H9 (cell line): ENCODE results near the gene ADAM20. TPM values are rescaled to one million over a fixed set of nuclear protein-coding genes. Genes with fewer than 3 reads are reported as not detected.

Experiments used
- DNase-seq: peaks from one replicate; pipeline ENCODE4 v3.0.0-alpha.2; 2017
- H2AFZ ChIP-seq: one replicate; pipeline ENCODE4 v1.6.1; 2013; ENCODE audit warnings: mild to moderate bottlenecking, low read length, control low read depth, moderate library complexity
- H2AK5ac ChIP-seq: 2 replicates; pipeline ENCODE4 v1.6.1; 2013; ENCODE audit warnings: low read length, control low read depth, mixed read lengths; ENCODE audit not compliant: insufficient read length
- H2BK120ac ChIP-seq: one replicate; pipeline ENCODE4 v1.6.1; 2013; ENCODE audit warnings: low read depth, mild to moderate bottlenecking, low read length, control low read depth, inconsistent platforms; ENCODE audit not compliant: poor library complexity, severe bottlenecking
- H2BK12ac ChIP-seq: 2 replicates; pipeline ENCODE4 v1.6.1; 2013; ENCODE audit warnings: low read length, control low read depth, mixed read lengths, low read depth; ENCODE audit not compliant: insufficient read length
- H2BK15ac ChIP-seq: 2 replicates; pipeline ENCODE4 v1.6.1; 2013; ENCODE audit warnings: low read depth, low read length, control low read depth
- H2BK20ac ChIP-seq: one replicate; pipeline ENCODE4 v1.6.1; 2013; ENCODE audit warnings: low read depth, mild to moderate bottlenecking, low read length, control low read depth, inconsistent platforms; ENCODE audit not compliant: poor library complexity, severe bottlenecking
- H2BK5ac ChIP-seq: 2 replicates; pipeline ENCODE4 v1.6.1; 2013; ENCODE audit warnings: low read length, control low read depth, mixed read lengths; ENCODE audit not compliant: insufficient read length
- H3K14ac ChIP-seq: 2 replicates; pipeline ENCODE4 v1.6.1; 2013; ENCODE audit warnings: low read length, control low read depth; ENCODE audit not compliant: insufficient read depth
- H3K18ac ChIP-seq: 2 replicates; pipeline ENCODE4 v1.6.1; 2013; ENCODE audit warnings: low read depth, mild to moderate bottlenecking, mixed read lengths, low read length, control low read depth; ENCODE audit not compliant: insufficient read length
- H3K23ac ChIP-seq: 2 replicates; pipeline ENCODE4 v1.6.1; 2013; ENCODE audit warnings: low read length, control low read depth, mixed read lengths, low read depth; ENCODE audit not compliant: insufficient read length
- H3K23me2 ChIP-seq: 2 replicates; pipeline ENCODE4 v1.6.1; 2013; ENCODE audit warnings: low read depth, mild to moderate bottlenecking, mixed read lengths, low read length, control low read depth; ENCODE audit not compliant: insufficient read length, poor library complexity, severe bottlenecking
- H3K27ac ChIP-seq: 2 replicates; pipeline ENCODE4 v1.5.1; 2013; ENCODE audit warnings: low read length, control low read depth, mixed read lengths, low read depth; ENCODE audit not compliant: insufficient read length
- H3K27me3 ChIP-seq: 2 replicates; pipeline ENCODE4 v1.6.1; 2013; ENCODE audit warnings: low read length, control low read depth, inconsistent platforms; ENCODE audit not compliant: insufficient read depth
- H3K4ac ChIP-seq: 2 replicates; pipeline ENCODE4 v1.6.1; 2013; ENCODE audit warnings: low read depth, mild to moderate bottlenecking, control low read depth, inconsistent platforms, low read length, moderate library complexity
- H3K4me1 ChIP-seq: 2 replicates; pipeline ENCODE4 v1.6.1; 2013; ENCODE audit warnings: low read length, control low read depth, inconsistent platforms; ENCODE audit not compliant: insufficient read depth
- H3K4me2 ChIP-seq: 2 replicates; pipeline ENCODE4 v1.6.1; 2013; ENCODE audit warnings: low read length, control low read depth, mixed read lengths; ENCODE audit not compliant: insufficient read length, insufficient read depth
- H3K56ac ChIP-seq: 2 replicates; pipeline ENCODE4 v1.6.1; 2013; ENCODE audit warnings: low read depth, mild to moderate bottlenecking, mixed read lengths, low read length, control low read depth; ENCODE audit not compliant: insufficient read length
- H3K79me1 ChIP-seq: 2 replicates; pipeline ENCODE4 v1.6.1; 2013; ENCODE audit warnings: low read depth, mild to moderate bottlenecking, moderate library complexity, low read length, control low read depth, inconsistent platforms; ENCODE audit not compliant: insufficient read depth, poor library complexity, severe bottlenecking
- H3K79me2 ChIP-seq: 2 replicates; pipeline ENCODE4 v1.6.1; 2013; ENCODE audit warnings: low read length, control low read depth, inconsistent platforms; ENCODE audit not compliant: insufficient read depth
- H3K9ac ChIP-seq: 2 replicates; pipeline ENCODE4 v1.6.1; 2013; ENCODE audit warnings: low read length, control low read depth, mixed read lengths; ENCODE audit not compliant: insufficient read length; ENCODE audit errors: extremely low read depth
- H3K9me3 ChIP-seq: one replicate; pipeline ENCODE4 v1.6.1; 2013; ENCODE audit warnings: low read depth, low read length, inconsistent platforms; ENCODE audit not compliant: control insufficient read depth
- H3T11ph ChIP-seq: one replicate; pipeline ENCODE4 v1.6.1; 2013; ENCODE audit warnings: mild to moderate bottlenecking, low read length, control low read depth, inconsistent platforms
- H4K20me1 ChIP-seq: one replicate; pipeline ENCODE4 v1.6.1; 2013; ENCODE audit not compliant: control insufficient read depth, insufficient read length, insufficient read depth
- H4K5ac ChIP-seq: 2 replicates; pipeline ENCODE4 v1.6.1; 2013; ENCODE audit warnings: low read depth, mild to moderate bottlenecking, mixed read lengths, low read length, control low read depth; ENCODE audit not compliant: insufficient read length
- H4K8ac ChIP-seq: replicated peaks from 2 replicates; pipeline ENCODE4 v1.6.1; 2013; ENCODE audit warnings: low read length, control low read depth, mixed read lengths, low read depth; ENCODE audit not compliant: insufficient read length
- H4K91ac ChIP-seq: 2 replicates; pipeline ENCODE4 v1.6.1; 2013; ENCODE audit warnings: low read depth, mild to moderate bottlenecking, moderate library complexity, mixed read lengths, low read length, control low read depth; ENCODE audit not compliant: insufficient read length
- H3K27ac Mint-ChIP-seq, 3 experiments: 2 replicates in 2 of 3; 3 replicates in 1 of 3; pipeline ENCODE4 v1.8.0; 2020 to 2021; ENCODE audit warnings: mixed read lengths in 3 of 3, mild to moderate bottlenecking in 1 of 3, moderate library complexity in 1 of 3
- H3K27me3 Mint-ChIP-seq: 2 replicates; pipeline ENCODE4 v1.8.0; 2021; ENCODE audit warnings: low read depth, mild to moderate bottlenecking, moderate library complexity, mixed read lengths
- H3K36me3 Mint-ChIP-seq, 3 experiments: 2 replicates in 2 of 3; 3 replicates in 1 of 3; pipeline ENCODE4 v1.8.0; 2020 to 2021; ENCODE audit warnings: low read depth in 3 of 3, mixed read lengths in 3 of 3; ENCODE audit not compliant: insufficient read depth in 1 of 3
- H3K4me1 Mint-ChIP-seq, 2 experiments: 2 replicates each; pipeline ENCODE4 v1.8.0; 2020; ENCODE audit warnings: mixed read lengths in 2 of 2
- H3K4me3 Mint-ChIP-seq, 2 experiments: 2 replicates in 1 of 2; 3 replicates in 1 of 2; pipeline ENCODE4 v1.8.0; 2020 to 2021; ENCODE audit warnings: mild to moderate bottlenecking in 2 of 2, mixed read lengths in 2 of 2, moderate library complexity in 1 of 2
- H3K9me3 Mint-ChIP-seq, 2 experiments: 2 replicates in 1 of 2; 3 replicates in 1 of 2; pipeline ENCODE4 v1.8.0; 2020; ENCODE audit warnings: mild to moderate bottlenecking in 2 of 2, mixed read lengths in 2 of 2, moderate library complexity in 1 of 2
- WGBS: extraction: QIAGEN DNeasy Blood & Tissue Kit; methylation state at CpG from one replicate; pipeline ENCODE4 v1.1.7; 2013; ENCODE audit warnings: missing lambda C conversion rate, low lambda C conversion rate, mixed read lengths; ENCODE audit not compliant: insufficient read length; ENCODE audit errors: extremely low coverage; 5-methylcytosine and 5-hydroxymethylcytosine counted together
- total RNA-seq: library from RNA; stranded (reverse); gene quantifications from 2 replicates; pipeline ENCODE4 v1.2.1, GENCODE V29; 2021
- TF ChIP-seq, protein P1 (sequence below): fragments of 200-600 bp; sonication (generic); conservative IDR thresholded peaks from 3 replicates; pipeline ENCODE4 v1.8.0; 2021; ENCODE audit warnings: antibody characterized with exemption, mild to moderate bottlenecking

Gene ADAM20
- total RNA-seq, 1 experiment from 2014 or later, result 0.28 TPM

DNA sequence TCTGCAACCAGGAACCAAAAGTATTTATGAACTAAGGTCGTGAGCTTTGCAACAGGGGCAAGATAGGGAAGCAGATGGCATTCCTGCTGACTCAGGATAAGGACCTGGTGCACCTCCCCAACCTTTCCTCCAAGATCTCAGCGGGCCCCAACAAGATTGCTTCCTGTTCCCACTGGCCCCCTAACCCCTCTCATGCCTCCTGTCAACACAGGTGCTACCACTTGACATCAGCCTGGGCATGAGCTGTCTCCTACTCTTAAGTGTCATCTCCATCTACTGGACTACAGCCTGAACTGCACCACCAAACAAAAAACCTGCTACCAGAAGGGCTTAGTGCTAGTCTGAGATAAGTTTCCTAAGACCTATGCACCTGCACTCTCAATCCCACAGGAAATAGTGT, 33.0 kb upstream of the ADAM20 start:
- Histone ChIP-seq H3T11ph (no peak overlapping the region), H3K4me2 (no peak overlapping the region), H2BK20ac (no peak overlapping the region), H3K18ac (no peak overlapping the region), H4K91ac (no peak overlapping the region), H3K79me2 (no peaks in the 10 kb centered on the region), H2BK12ac (no peak overlapping the region), H2AFZ (no peak overlapping the region), H3K79me1 (no peaks in the 10 kb centered on the region), H3K27ac (no peak overlapping the region), H3K27me3 (no peaks in the 10 kb centered on the region), H3K9ac (no peak overlapping the region), H4K8ac (no peak overlapping the region), H2AK5ac (no peak overlapping the region), H2BK15ac (no peak overlapping the region), H3K14ac (no peak overlapping the region), H3K4me1 (no peaks in the 10 kb centered on the region), H3K9me3 (peaks cover 5% of the 10 kb centered on the region), H3K23ac (no peak overlapping the region), H2BK120ac (no peak overlapping the region), H4K20me1 (no peaks in the 10 kb centered on the region), H4K5ac (no peak overlapping the region), H3K4ac (no peak overlapping the region), H2BK5ac (no peak overlapping the region), H3K56ac (no peak overlapping the region), H3K23me2 (no peaks in the 10 kb centered on the region)
- Mint-ChIP-seq H3K9me3 (peaks cover 19 to 23% of the 10 kb centered on the region in 2 experiments), H3K4me1 (peaks cover 19 to 32% of the 10 kb centered on the region in 2 experiments), H3K4me3 (no peak overlapping the region), H3K36me3 (peaks cover 35 to 41% (median 40%) of the 10 kb centered on the region in 3 experiments), H3K27ac (no peak overlapping the region), H3K27me3 (no peaks in the 10 kb centered on the region)
- DNase-seq, result peak; percentile 68
- WGBS, result no CpG with 5 or more reads among the region's 2 CpGs
- TF ChIP-seq, protein P1, sequence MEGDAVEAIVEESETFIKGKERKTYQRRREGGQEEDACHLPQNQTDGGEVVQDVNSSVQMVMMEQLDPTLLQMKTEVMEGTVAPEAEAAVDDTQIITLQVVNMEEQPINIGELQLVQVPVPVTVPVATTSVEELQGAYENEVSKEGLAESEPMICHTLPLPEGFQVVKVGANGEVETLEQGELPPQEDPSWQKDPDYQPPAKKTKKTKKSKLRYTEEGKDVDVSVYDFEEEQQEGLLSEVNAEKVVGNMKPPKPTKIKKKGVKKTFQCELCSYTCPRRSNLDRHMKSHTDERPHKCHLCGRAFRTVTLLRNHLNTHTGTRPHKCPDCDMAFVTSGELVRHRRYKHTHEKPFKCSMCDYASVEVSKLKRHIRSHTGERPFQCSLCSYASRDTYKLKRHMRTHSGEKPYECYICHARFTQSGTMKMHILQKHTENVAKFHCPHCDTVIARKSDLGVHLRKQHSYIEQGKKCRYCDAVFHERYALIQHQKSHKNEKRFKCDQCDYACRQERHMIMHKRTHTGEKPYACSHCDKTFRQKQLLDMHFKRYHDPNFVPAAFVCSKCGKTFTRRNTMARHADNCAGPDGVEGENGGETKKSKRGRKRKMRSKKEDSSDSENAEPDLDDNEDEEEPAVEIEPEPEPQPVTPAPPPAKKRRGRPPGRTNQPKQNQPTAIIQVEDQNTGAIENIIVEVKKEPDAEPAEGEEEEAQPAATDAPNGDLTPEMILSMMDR, result peak; percentile 81
